Measurements from ENCODE around the gene TRIM8. TPM values are rescaled to one million over a fixed set of nuclear protein-coding genes. Genes with fewer than 3 reads are reported as not detected.

TRIM8 gene
- total and polyA plus RNA-seq, 2 of the 8 experiments (the other 6 are each of a cell fraction or from before 2014, with no cell fraction given) = 24.9 to 38.8 TPM

- Histone ChIP-seq H4K91ac (replicated peaks; ENCODE audit: insufficient read length, low read length) (no peak overlapping the region), H2AK5ac (ENCODE audit: low read depth, low read length) (no peak overlapping the region), H2BK15ac (ENCODE audit: low read length) (no peak overlapping the region), H3K4me3 (ENCODE audit: extremely low read depth in 1 of 4, insufficient read depth in 2 of 4, low read depth in 3 of 4, low read length in 4 of 4) (no peak overlapping the region), H2BK20ac (ENCODE audit: low read length) (no peak overlapping the region), H3K27me3 (replicated peaks in 1 of 4; ENCODE audit: control insufficient read depth in 3 of 4, extremely low read depth in 1 of 4, insufficient read depth in 3 of 4, low read length in 3 of 4) (no peaks in the 10 kb centered on the region), H3K56ac (replicated peaks; ENCODE audit: insufficient read length, low read depth, low read length) (no peak overlapping the region), H3K36me3 (ENCODE audit: control insufficient read depth in 2 of 4, insufficient read depth in 4 of 4, low read length in 3 of 4) (no peaks in the 10 kb centered on the region), H3K23ac (ENCODE audit: insufficient read length) (no peak overlapping the region), H3K9me3 (ENCODE audit: insufficient read depth in 2 of 2, low read depth in 1 of 2, low read length in 1 of 2) (no peaks in the 10 kb centered on the region), H3K4me2 (ENCODE audit: insufficient read depth in 1 of 2, low read depth in 2 of 2, low read length in 2 of 2) (peak overlapping the region in 1 of 2 experiments; percentile 59; a peak in 1 of 4 replicates), H4K20me1 (replicated peaks in 1 of 2; ENCODE audit: control insufficient read depth in 1 of 2, insufficient read depth in 2 of 2, low read length in 2 of 2) (no peaks in the 10 kb centered on the region), H3K9ac (replicated peaks in 1 of 4; ENCODE audit: extremely low read depth in 1 of 4, low read depth in 3 of 4, low read length in 3 of 4) (no peak overlapping the region), H2BK5ac (ENCODE audit: low read depth, low read length) (no peak overlapping the region), H3K27ac (ENCODE audit: low read depth, low read length) (no peak overlapping the region), H2BK120ac (replicated peaks; ENCODE audit: low read depth, low read length) (no peak overlapping the region), H3K79me1 (ENCODE audit: low read depth, low read length) (no peaks in the 10 kb centered on the region), H3K4ac (replicated peaks; ENCODE audit: insufficient read length, low read depth, low read length) (no peak overlapping the region), H4K5ac (ENCODE audit: insufficient read length, low read depth, low read length) (no peak overlapping the region), H2AFZ (ENCODE audit: low read length) (no peak overlapping the region), H3K18ac (ENCODE audit: extremely low read depth, low read length) (no peak overlapping the region), H3K79me2 (ENCODE audit: control insufficient read depth in 1 of 2, insufficient read depth in 2 of 2, low read length in 2 of 2) (no peaks in the 10 kb centered on the region), H4K8ac (ENCODE audit: extremely low read depth, insufficient read depth, low read length) (no peak overlapping the region), H3K14ac (ENCODE audit: insufficient read length) (no peak overlapping the region), H3K23me2 (ENCODE audit: low read depth, low read length) (no peaks in the 10 kb centered on the region), H2BK12ac (ENCODE audit: low read depth, low read length) (no peak overlapping the region), H3K4me1 (replicated peaks in 1 of 4; ENCODE audit: control insufficient read depth in 3 of 4, insufficient read depth in 4 of 4, low read length in 3 of 4) (peaks cover 35 to 59% (median 38%) of the 10 kb centered on the region in 4 experiments)
- FAIRE-seq (no peak), DNase-seq (ENCODE audit: low read depth in 1 of 2, low spot score in 2 of 2) (no peak)
- 83% methylated on average over 13 of the region's 13 CpGs; no CpG with 5 or more reads in 1 of the 2 experiments for WGBS, 2 experiments (ENCODE audit: extremely low coverage in 1 of 2, insufficient coverage in 1 of 2, insufficient read length in 1 of 2, insufficient replicate concordance in 2 of 2, low coverage in 1 of 2, low lambda C conversion rate in 2 of 2, missing lambda C conversion rate in 1 of 2)
- CTCF ChIA-PET (ENCODE audit: partially characterized antibody) = interaction anchor here (0.6 to 13.0 kb wide), 10 partner anchors 10 to 250 kb away, joined by 3 to 102 read pairs (median 6); partner anchors contain the start of genes ARL3, SFXN2 and TRIM8
- POLR2A ChIA-PET (ENCODE audit: partially characterized antibody) = interaction anchor here (1.0 to 4.2 kb wide), 4 partner anchors 23 to 69 kb away, joined by 3 to 22 read pairs (median 6); partner anchors contain the start of genes ARL3 and SFXN2
- TF ChIP-seq ATF2 (IDR thresholded peaks at IDR 0.05; ENCODE audit: low read length) (no peak), CTBP2 (IDR thresholded peaks at IDR 0.05; ENCODE audit: borderline replicate concordance, insufficient read depth, insufficient read length, low read length) (no peak), RNF2 (IDR thresholded peaks at IDR 0.05; ENCODE audit: borderline replicate concordance, low read depth, low read length, missing control alignments, poor library complexity, severe bottlenecking) (no peak), RFX5 (IDR thresholded peaks at IDR 0.05; ENCODE audit: borderline replicate concordance, low read depth, low read length) (no peak), PHF8 (conservative IDR thresholded peaks at IDR 0.05; ENCODE audit: low read depth, low read length) (no peak), CBX5 (IDR thresholded peaks at IDR 0.05; ENCODE audit: low read depth, low read length) (no peak), TBP (IDR thresholded peaks at IDR 0.05; ENCODE audit: low read depth, low read length) (no peak)
Observed at GRCh38 chr10:102673236-102673818, 29.0 kb downstream of the TRIM8 start.
